OCI-M1 (cell line): ENCODE measurements around the gene ACTL8.

Source experiments
- DNase-seq: peaks from one replicate; lab custom pipeline; 2025; lab: John Stamatoyannopoulos, UW

The ACTL8 gene

GRCh38 chr1:17805869-17806684 lies 50.9 kb downstream of the ACTL8 start:
- DNase-seq, result no peak

- DNase-seq, result no peak
Measured at GRCh38 chr1:17808816-17809215, 53.7 kb downstream of the ACTL8 start.

DNA sequence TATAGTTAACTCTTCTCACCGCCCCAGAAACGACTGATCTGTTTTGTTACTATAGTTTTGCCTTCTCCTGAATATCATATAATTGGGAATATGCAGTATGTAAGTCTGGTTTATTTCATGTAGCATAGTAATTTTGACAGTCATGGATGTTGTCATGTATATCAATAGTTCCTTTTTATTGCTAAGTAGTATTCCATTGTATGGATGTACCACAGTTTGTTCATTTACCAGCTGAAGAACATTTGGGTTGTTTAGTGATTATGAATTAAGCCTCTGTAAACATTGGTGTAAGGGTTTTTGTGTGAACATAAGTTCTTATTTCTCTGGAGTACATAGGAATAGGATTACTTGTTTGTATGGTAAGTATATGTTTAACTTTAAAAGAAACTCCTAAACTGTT lies 55.5 kb downstream of the ACTL8 start:
- DNase-seq, result no peak

DNA sequence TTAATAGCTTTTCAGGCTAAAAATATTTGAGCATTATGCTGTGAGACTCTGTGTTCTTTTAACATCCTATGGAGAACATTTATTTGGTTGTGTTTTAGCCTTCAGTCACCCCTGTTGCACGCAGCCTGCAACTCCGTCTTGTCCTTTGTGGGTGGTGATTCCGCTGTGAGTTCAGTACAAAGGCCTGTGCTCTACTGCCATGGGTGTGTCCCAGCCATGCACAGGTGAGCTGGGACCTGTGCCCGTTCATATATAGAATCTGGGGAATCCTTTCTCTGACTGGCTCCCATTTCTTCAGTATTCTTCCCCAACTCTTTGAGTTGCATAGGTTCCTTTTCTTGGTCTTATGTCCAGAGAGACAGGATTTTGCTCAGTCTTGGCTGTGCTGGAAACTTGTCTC lies 61.4 kb downstream of the ACTL8 start:
- DNase-seq, result no peak

DNA sequence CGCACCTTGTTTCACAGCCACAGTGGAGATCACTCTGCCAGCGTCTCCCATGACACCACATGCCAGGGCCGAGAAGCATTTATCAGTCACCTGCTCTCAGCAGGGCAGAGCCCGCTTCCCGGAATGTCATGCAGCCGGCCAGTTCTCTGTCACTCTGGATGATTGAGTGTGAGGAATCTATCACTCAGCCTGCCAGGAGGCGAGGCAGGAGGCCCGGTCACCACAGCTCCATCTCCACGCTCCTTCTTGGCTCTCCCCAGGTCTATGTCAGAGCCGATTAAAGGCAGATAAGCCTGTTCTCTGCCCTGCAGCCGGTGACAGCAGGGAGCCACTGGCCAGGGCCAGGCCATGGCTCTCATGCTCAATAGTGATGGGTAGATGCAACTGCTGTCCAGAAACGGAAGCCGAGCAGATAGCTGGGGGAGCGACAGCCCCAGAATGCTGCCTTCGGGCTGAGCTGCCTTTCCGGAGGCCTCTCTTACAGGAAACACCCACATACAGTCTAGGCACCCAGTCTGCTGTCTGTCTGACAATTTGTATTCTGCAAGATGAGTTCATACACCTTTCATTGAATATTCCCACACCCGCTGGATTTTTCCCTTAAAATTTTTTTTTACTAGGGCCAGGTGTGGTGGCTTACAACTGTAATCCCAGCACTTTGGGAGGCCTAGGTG lies 64.1 kb downstream of the ACTL8 start:
- no peak for DNase-seq

- DNase-seq, result no peak
Measured at GRCh38 chr1:17820198-17820597, 65.1 kb downstream of the ACTL8 start.

GRCh38 chr1:17822741-17823426 lies 67.8 kb downstream of the ACTL8 start:
- no peak for DNase-seq

GRCh38 chr1:17825273-17826164 lies 70.4 kb downstream of the ACTL8 start:
- no peak for DNase-seq

- DNase-seq, result peak; percentile 14
Measured at GRCh38 chr1:17826165-17826488, 71.0 kb downstream of the ACTL8 start.

GRCh38 chr1:17828991-17829390 lies 73.9 kb downstream of the ACTL8 start:
- DNase-seq, result no peak

DNA sequence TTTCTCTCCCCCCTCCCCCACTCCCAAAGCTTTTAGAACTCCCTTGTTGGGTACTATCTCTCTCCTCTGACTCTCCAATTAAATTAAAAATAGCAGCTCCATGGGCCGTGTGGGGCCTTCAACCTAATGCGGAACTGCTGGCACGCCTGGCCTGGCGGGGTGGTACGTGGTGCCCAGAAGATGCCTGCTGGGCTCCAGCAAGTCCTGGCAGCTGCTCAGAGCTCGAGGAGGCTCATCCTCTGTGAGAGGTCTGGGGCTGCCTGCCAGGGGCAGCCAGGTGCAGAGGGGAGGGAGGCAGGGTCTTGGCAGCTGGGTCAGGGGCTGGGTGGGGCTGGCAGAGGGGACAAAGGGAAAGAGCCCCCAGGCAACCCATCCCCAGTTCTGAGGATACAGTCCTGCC lies 74.4 kb downstream of the ACTL8 start:
- no peak for DNase-seq

- peak; percentile 52 for DNase-seq
Measured at GRCh38 chr1:17831597-17831996, 76.5 kb downstream of the ACTL8 start.

DNA sequence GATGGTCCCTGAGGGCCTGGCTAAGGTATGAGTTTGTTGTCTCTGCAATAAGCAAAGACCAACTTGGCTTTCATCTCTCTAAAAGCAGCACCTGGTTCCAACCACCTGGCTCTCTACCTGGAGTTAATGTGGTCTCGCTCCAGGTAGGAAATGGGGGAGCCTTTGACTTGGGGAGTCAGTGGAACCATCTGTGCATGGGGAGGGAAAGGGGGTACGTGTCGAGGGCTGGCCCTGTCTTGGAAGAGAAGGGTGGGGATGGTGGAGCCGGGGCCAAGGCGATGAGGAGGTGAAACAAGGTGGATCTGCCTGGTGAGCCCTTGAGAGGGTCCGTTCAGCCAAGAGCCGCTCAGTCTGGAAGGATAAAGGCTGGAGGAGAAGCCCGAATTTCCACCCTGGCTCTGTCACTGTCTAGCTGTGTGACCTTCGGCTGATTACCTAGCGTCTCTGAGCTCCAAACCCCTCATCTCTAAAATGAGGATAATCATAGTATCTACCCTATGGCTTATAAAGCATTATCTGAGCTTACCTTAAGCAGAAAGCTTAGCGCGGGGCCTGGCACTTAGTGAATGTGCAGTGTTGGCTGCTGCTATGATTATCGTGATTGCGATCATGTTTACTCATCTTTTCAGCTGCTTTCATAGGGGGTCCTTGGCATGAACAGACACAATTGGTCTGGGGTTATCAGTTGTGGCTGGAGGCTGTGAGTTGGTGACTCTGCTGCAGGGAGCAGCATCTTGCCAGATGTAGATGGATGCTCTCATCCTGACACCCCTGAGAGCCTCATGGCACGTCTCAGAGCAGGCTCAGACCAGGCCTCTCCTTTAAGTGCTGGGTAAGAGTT lies 78.7 kb downstream of the ACTL8 start:
- DNase-seq, result no peak

DNA sequence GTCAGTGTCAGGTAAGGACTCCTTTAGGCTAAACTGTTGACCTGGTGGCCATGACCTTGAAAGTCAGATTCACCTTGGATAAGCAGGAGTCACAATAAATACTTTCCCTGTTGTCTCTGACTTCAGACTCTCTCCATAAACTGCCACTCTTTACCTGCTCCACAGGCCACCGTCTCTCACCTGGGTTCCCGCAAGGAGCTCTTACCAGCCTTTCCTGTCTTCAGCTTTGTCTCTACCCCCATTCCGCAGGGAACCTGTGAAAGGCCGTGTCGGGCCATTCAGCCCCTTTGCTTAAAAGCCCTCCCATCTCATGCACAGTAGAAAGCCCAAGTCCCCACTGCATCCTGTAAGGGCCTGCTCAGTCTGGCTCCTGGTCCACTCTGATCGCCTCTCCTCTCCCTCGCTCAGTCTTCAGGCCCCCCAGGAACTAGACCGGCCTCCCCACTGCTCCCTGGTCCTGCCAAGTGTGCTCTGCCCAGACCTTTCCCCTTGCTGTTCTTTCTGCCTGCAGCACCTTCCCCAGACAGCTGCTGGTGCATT lies 79.5 kb downstream of the ACTL8 start:
- DNase-seq, result no peak

DNA sequence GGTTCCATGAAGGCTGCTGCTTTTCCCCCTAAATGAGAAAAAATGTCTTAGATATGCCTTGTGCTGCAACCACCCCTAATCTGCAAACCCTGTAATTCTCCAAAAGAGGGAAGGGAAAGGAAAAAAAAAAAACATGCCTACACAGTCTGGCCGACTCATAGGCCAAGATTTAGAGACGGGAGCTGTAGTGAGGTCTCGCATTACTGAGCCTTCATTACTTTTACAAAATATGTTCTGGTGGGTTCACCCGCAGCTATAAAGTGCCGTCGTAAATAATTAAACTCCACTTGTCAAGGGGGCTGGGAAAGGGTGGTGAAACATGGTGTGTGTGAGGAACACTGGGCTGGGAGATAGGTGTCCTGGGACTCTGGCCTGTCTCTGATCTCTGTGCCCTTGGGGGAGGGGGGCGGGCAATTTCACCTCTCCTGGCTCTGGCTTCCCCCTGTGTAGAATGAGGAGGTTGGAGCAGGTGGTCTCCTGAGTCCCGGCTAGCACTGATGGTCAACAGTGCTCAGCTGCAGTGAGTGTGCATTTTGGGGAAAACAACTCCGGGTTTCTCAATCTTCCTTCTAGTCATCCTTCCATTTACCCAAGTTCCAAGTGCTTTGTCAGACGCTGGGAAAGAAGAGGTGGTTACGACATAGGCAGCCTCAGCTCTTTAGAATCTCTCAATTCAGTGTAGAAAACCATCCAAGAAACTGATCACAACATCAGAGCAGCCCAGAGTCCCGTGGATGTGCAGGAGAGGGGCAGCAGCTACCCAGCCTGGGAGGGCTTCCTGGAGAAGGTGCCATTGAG lies 82.3 kb downstream of the ACTL8 start:
- no peak for DNase-seq

GRCh38 chr1:17839641-17840196 lies 84.6 kb downstream of the ACTL8 start:
- no peak for DNase-seq

DNA sequence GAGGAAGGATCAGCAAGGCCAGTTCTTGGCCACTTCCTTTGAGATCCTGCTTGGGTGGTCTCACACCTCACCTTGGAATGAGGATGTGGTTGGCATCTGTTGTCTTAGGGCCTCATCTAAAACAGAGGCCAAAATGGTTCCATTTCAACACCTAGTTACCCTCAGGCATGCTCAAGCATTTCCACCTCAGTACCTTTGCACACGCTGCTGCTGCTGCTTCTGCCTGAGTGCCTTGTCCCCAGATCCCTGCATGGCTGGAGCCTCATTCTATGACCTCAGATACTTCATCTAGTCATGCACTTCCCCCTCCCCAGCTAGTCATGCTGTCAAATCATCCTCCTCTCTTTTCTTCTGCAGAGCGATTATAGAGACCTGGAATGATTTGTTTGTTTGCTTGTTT lies 86.8 kb downstream of the ACTL8 start:
- DNase-seq, result no peak

DNA sequence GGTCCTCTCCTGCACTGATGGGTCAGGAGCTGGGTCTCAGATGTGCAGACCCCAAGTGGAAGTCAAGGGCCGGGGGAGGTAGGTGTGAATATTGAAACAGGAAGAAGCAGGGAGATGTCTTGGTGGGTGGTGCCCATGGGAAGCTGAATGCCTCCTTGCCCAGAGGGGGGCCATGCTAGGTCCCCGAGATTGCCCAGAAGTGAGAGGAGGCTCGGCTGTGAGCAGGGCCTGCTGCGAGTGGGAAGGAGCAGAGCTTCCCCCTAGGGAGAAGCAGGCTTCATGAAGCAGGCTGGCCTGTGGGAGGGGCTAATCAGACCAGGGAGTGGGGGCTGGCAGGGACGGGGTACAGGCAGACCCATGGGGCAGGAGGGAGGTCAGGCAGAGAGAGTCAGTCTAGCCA lies 87.6 kb downstream of the ACTL8 start:
- DNase-seq, result no peak

- DNase-seq, result no peak
Measured at GRCh38 chr1:17844185-17844826, 89.2 kb downstream of the ACTL8 start.
